ENCODE measurements around the gene PIEZO2.

DNA sequence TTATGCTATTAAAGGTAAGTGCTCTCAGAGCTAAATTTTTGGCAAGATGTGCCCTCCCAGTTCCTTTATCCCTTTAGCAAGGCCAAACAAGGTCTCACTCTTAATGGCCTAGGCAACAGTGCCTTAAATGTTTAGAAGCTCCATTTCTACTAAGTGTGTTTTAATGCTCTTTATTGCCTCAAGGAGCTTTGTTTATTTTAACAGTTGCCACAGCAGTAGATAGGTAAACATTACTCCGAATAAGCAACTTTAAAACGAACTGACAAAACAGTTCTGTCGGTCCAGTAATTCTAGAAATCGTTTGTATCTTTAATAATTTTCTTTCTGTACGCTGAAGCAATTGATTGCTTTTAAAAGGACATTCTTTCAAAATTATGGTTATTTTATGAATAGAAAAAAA is 74.5 kb downstream of the PIEZO2 start:
- TF ChIP-seq, protein P1, sequence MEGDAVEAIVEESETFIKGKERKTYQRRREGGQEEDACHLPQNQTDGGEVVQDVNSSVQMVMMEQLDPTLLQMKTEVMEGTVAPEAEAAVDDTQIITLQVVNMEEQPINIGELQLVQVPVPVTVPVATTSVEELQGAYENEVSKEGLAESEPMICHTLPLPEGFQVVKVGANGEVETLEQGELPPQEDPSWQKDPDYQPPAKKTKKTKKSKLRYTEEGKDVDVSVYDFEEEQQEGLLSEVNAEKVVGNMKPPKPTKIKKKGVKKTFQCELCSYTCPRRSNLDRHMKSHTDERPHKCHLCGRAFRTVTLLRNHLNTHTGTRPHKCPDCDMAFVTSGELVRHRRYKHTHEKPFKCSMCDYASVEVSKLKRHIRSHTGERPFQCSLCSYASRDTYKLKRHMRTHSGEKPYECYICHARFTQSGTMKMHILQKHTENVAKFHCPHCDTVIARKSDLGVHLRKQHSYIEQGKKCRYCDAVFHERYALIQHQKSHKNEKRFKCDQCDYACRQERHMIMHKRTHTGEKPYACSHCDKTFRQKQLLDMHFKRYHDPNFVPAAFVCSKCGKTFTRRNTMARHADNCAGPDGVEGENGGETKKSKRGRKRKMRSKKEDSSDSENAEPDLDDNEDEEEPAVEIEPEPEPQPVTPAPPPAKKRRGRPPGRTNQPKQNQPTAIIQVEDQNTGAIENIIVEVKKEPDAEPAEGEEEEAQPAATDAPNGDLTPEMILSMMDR (IDR thresholded peaks at IDR 0.05): no peak
- no peak for TF ChIP-seq POLR2AphosphoS5 (IDR thresholded peaks at IDR 0.05)
